H9 (cell line): ENCODE results near the gene ARHGEF2. TPM values are rescaled to one million over a fixed set of nuclear protein-coding genes. Genes with fewer than 3 reads are reported as not detected.

ENCODE experiments used
- DNase-seq: peaks from one replicate; pipeline ENCODE4 v3.0.0-alpha.2; 2017
- H2AFZ ChIP-seq: one replicate; pipeline ENCODE4 v1.6.1; 2013; ENCODE audit warnings: mild to moderate bottlenecking, low read length, control low read depth, moderate library complexity
- H2AK5ac ChIP-seq: 2 replicates; pipeline ENCODE4 v1.6.1; 2013; ENCODE audit warnings: low read length, control low read depth, mixed read lengths; ENCODE audit not compliant: insufficient read length
- H2BK120ac ChIP-seq: one replicate; pipeline ENCODE4 v1.6.1; 2013; ENCODE audit warnings: low read depth, mild to moderate bottlenecking, low read length, control low read depth, inconsistent platforms; ENCODE audit not compliant: poor library complexity, severe bottlenecking
- H2BK12ac ChIP-seq: 2 replicates; pipeline ENCODE4 v1.6.1; 2013; ENCODE audit warnings: low read length, control low read depth, mixed read lengths, low read depth; ENCODE audit not compliant: insufficient read length
- H2BK15ac ChIP-seq: 2 replicates; pipeline ENCODE4 v1.6.1; 2013; ENCODE audit warnings: low read depth, low read length, control low read depth
- H2BK20ac ChIP-seq: one replicate; pipeline ENCODE4 v1.6.1; 2013; ENCODE audit warnings: low read depth, mild to moderate bottlenecking, low read length, control low read depth, inconsistent platforms; ENCODE audit not compliant: poor library complexity, severe bottlenecking
- H2BK5ac ChIP-seq: 2 replicates; pipeline ENCODE4 v1.6.1; 2013; ENCODE audit warnings: low read length, control low read depth, mixed read lengths; ENCODE audit not compliant: insufficient read length
- H3K14ac ChIP-seq: 2 replicates; pipeline ENCODE4 v1.6.1; 2013; ENCODE audit warnings: low read length, control low read depth; ENCODE audit not compliant: insufficient read depth
- H3K18ac ChIP-seq: 2 replicates; pipeline ENCODE4 v1.6.1; 2013; ENCODE audit warnings: low read depth, mild to moderate bottlenecking, mixed read lengths, low read length, control low read depth; ENCODE audit not compliant: insufficient read length
- H3K23ac ChIP-seq: 2 replicates; pipeline ENCODE4 v1.6.1; 2013; ENCODE audit warnings: low read length, control low read depth, mixed read lengths, low read depth; ENCODE audit not compliant: insufficient read length
- H3K23me2 ChIP-seq: 2 replicates; pipeline ENCODE4 v1.6.1; 2013; ENCODE audit warnings: low read depth, mild to moderate bottlenecking, mixed read lengths, low read length, control low read depth; ENCODE audit not compliant: insufficient read length, poor library complexity, severe bottlenecking
- H3K27ac ChIP-seq: 2 replicates; pipeline ENCODE4 v1.5.1; 2013; ENCODE audit warnings: low read length, control low read depth, mixed read lengths, low read depth; ENCODE audit not compliant: insufficient read length
- H3K27me3 ChIP-seq: 2 replicates; pipeline ENCODE4 v1.6.1; 2013; ENCODE audit warnings: low read length, control low read depth, inconsistent platforms; ENCODE audit not compliant: insufficient read depth
- H3K4ac ChIP-seq: 2 replicates; pipeline ENCODE4 v1.6.1; 2013; ENCODE audit warnings: low read depth, mild to moderate bottlenecking, control low read depth, inconsistent platforms, low read length, moderate library complexity
- H3K4me1 ChIP-seq: 2 replicates; pipeline ENCODE4 v1.6.1; 2013; ENCODE audit warnings: low read length, control low read depth, inconsistent platforms; ENCODE audit not compliant: insufficient read depth
- H3K4me2 ChIP-seq: 2 replicates; pipeline ENCODE4 v1.6.1; 2013; ENCODE audit warnings: low read length, control low read depth, mixed read lengths; ENCODE audit not compliant: insufficient read length, insufficient read depth
- H3K56ac ChIP-seq: 2 replicates; pipeline ENCODE4 v1.6.1; 2013; ENCODE audit warnings: low read depth, mild to moderate bottlenecking, mixed read lengths, low read length, control low read depth; ENCODE audit not compliant: insufficient read length
- H3K79me1 ChIP-seq: 2 replicates; pipeline ENCODE4 v1.6.1; 2013; ENCODE audit warnings: low read depth, mild to moderate bottlenecking, moderate library complexity, low read length, control low read depth, inconsistent platforms; ENCODE audit not compliant: insufficient read depth, poor library complexity, severe bottlenecking
- H3K79me2 ChIP-seq: 2 replicates; pipeline ENCODE4 v1.6.1; 2013; ENCODE audit warnings: low read length, control low read depth, inconsistent platforms; ENCODE audit not compliant: insufficient read depth
- H3K9ac ChIP-seq: 2 replicates; pipeline ENCODE4 v1.6.1; 2013; ENCODE audit warnings: low read length, control low read depth, mixed read lengths; ENCODE audit not compliant: insufficient read length; ENCODE audit errors: extremely low read depth
- H3K9me3 ChIP-seq: one replicate; pipeline ENCODE4 v1.6.1; 2013; ENCODE audit warnings: low read depth, low read length, inconsistent platforms; ENCODE audit not compliant: control insufficient read depth
- H3T11ph ChIP-seq: one replicate; pipeline ENCODE4 v1.6.1; 2013; ENCODE audit warnings: mild to moderate bottlenecking, low read length, control low read depth, inconsistent platforms
- H4K20me1 ChIP-seq: one replicate; pipeline ENCODE4 v1.6.1; 2013; ENCODE audit not compliant: control insufficient read depth, insufficient read length, insufficient read depth
- H4K5ac ChIP-seq: 2 replicates; pipeline ENCODE4 v1.6.1; 2013; ENCODE audit warnings: low read depth, mild to moderate bottlenecking, mixed read lengths, low read length, control low read depth; ENCODE audit not compliant: insufficient read length
- H4K8ac ChIP-seq: replicated peaks from 2 replicates; pipeline ENCODE4 v1.6.1; 2013; ENCODE audit warnings: low read length, control low read depth, mixed read lengths, low read depth; ENCODE audit not compliant: insufficient read length
- H4K91ac ChIP-seq: 2 replicates; pipeline ENCODE4 v1.6.1; 2013; ENCODE audit warnings: low read depth, mild to moderate bottlenecking, moderate library complexity, mixed read lengths, low read length, control low read depth; ENCODE audit not compliant: insufficient read length
- H3K27ac Mint-ChIP-seq, 3 experiments: 2 replicates in 2 of 3; 3 replicates in 1 of 3; pipeline ENCODE4 v1.8.0; 2020 to 2021; ENCODE audit warnings: mixed read lengths in 3 of 3, mild to moderate bottlenecking in 1 of 3, moderate library complexity in 1 of 3
- H3K27me3 Mint-ChIP-seq: 2 replicates; pipeline ENCODE4 v1.8.0; 2021; ENCODE audit warnings: low read depth, mild to moderate bottlenecking, moderate library complexity, mixed read lengths
- H3K36me3 Mint-ChIP-seq, 3 experiments: 2 replicates in 2 of 3; 3 replicates in 1 of 3; pipeline ENCODE4 v1.8.0; 2020 to 2021; ENCODE audit warnings: low read depth in 3 of 3, mixed read lengths in 3 of 3; ENCODE audit not compliant: insufficient read depth in 1 of 3
- H3K4me1 Mint-ChIP-seq, 2 experiments: 2 replicates each; pipeline ENCODE4 v1.8.0; 2020; ENCODE audit warnings: mixed read lengths in 2 of 2
- H3K4me3 Mint-ChIP-seq, 2 experiments: 2 replicates in 1 of 2; 3 replicates in 1 of 2; pipeline ENCODE4 v1.8.0; 2020 to 2021; ENCODE audit warnings: mild to moderate bottlenecking in 2 of 2, mixed read lengths in 2 of 2, moderate library complexity in 1 of 2
- H3K9me3 Mint-ChIP-seq, 2 experiments: 2 replicates in 1 of 2; 3 replicates in 1 of 2; pipeline ENCODE4 v1.8.0; 2020; ENCODE audit warnings: mild to moderate bottlenecking in 2 of 2, mixed read lengths in 2 of 2, moderate library complexity in 1 of 2
- WGBS: extraction: QIAGEN DNeasy Blood & Tissue Kit; methylation state at CpG from one replicate; pipeline ENCODE4 v1.1.7; 2013; ENCODE audit warnings: missing lambda C conversion rate, low lambda C conversion rate, mixed read lengths; ENCODE audit not compliant: insufficient read length; ENCODE audit errors: extremely low coverage; 5-methylcytosine and 5-hydroxymethylcytosine counted together
- total RNA-seq: library from RNA; stranded (reverse); gene quantifications from 2 replicates; pipeline ENCODE4 v1.2.1, GENCODE V29; 2021
- TF ChIP-seq, protein P1 (sequence below): fragments of 200-600 bp; sonication (generic); conservative IDR thresholded peaks from 3 replicates; pipeline ENCODE4 v1.8.0; 2021; ENCODE audit warnings: antibody characterized with exemption, mild to moderate bottlenecking

Gene ARHGEF2
- total RNA-seq, 1 experiment from 2014 or later = 111 TPM

DNA sequence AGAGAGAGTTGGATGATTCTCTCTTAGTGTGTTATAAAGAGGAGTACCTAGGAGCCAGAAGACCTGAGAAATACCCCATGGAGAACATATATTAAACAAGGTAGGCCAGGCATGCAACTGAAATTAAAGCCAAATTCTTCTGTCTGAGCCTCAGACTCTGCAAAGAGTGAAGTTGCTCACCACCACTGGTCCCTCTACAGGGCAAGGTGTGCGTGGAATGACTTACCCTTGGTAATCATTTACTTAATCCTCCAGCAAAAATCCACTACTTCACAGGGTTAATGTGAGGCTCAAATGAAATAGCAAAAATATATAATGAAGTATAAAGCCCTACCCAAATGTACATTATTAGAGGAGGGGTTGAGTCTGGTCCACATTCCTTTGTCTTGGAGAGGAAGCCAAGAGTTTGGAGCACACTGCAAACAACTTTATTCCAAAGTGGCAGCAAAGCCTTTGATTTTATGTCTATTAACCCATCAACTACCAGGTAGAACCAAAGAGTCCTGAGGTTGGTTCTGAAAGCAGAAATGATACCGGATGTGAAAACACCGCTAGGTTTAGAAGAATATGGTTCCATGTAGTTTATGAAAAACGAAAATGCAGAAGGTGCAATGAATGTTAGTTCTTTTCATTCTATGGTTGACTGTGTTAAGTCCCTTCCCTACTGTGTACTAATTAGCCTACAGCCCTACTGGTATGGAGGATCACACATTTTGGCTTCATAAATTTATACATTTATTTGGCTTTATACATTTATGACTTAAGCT lies 33.9 kb upstream of the ARHGEF2 start:
- no peak overlapping the region for H3K4me2 ChIP-seq
- Mint-ChIP-seq H3K4me3 (no peak overlapping the region), H3K4me1 (peaks cover 0 to 5% of the 10 kb centered on the region in 2 experiments; a peak in 2 of 4 replicates), H3K9me3 (no peaks in the 10 kb centered on the region), H3K27me3 (no peaks in the 10 kb centered on the region), H3K36me3 (peaks cover 41 to 74% (median 63%) of the 10 kb centered on the region in 3 experiments; a peak in 6 of 7 replicates), H3K27ac (no peak overlapping the region)
- H3K79me1 ChIP-seq = no peaks in the 10 kb centered on the region
- no peak overlapping the region for H3K27ac ChIP-seq
- H4K8ac ChIP-seq = no peak overlapping the region
- H3K23ac ChIP-seq = no peak overlapping the region
- no peak overlapping the region for H2BK20ac ChIP-seq
- no CpG with 5 or more reads among the region's 4 CpGs for WGBS
- no peak overlapping the region for H2BK12ac ChIP-seq
- H3K18ac ChIP-seq = no peak overlapping the region
- no peaks in the 10 kb centered on the region for H3K27me3 ChIP-seq
- no peaks in the 10 kb centered on the region for H4K20me1 ChIP-seq
- H3K14ac ChIP-seq = no peak overlapping the region
- H3T11ph ChIP-seq = no peak overlapping the region
- no peak overlapping the region for H3K9ac ChIP-seq
- no peak overlapping the region for H2AFZ ChIP-seq
- H2AK5ac ChIP-seq = no peak overlapping the region
- no peaks in the 10 kb centered on the region for H3K4me1 ChIP-seq
- DNase-seq = no peak
- H3K56ac ChIP-seq = no peak overlapping the region
- no peaks in the 10 kb centered on the region for H3K9me3 ChIP-seq
- no peak overlapping the region for H2BK15ac ChIP-seq
- H4K5ac ChIP-seq = no peak overlapping the region
- H4K91ac ChIP-seq = no peak overlapping the region
- no peaks in the 10 kb centered on the region for H3K23me2 ChIP-seq
- TF ChIP-seq, protein P1, sequence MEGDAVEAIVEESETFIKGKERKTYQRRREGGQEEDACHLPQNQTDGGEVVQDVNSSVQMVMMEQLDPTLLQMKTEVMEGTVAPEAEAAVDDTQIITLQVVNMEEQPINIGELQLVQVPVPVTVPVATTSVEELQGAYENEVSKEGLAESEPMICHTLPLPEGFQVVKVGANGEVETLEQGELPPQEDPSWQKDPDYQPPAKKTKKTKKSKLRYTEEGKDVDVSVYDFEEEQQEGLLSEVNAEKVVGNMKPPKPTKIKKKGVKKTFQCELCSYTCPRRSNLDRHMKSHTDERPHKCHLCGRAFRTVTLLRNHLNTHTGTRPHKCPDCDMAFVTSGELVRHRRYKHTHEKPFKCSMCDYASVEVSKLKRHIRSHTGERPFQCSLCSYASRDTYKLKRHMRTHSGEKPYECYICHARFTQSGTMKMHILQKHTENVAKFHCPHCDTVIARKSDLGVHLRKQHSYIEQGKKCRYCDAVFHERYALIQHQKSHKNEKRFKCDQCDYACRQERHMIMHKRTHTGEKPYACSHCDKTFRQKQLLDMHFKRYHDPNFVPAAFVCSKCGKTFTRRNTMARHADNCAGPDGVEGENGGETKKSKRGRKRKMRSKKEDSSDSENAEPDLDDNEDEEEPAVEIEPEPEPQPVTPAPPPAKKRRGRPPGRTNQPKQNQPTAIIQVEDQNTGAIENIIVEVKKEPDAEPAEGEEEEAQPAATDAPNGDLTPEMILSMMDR = no peak
- no peak overlapping the region for H2BK120ac ChIP-seq
- no peak overlapping the region for H3K4ac ChIP-seq
- no peaks in the 10 kb centered on the region for H3K79me2 ChIP-seq
- H2BK5ac ChIP-seq = no peak overlapping the region
